GM18868 (cell line): ENCODE data around the gene GPR132.

ENCODE experiments used
- ATAC-seq: cut with Tn5 transposase; IDR thresholded peaks from one replicate; pipeline ENCODE4 v1.9.1; 2021; ENCODE audit warnings: mild to moderate bottlenecking, moderate library complexity; ENCODE audit not compliant: unreplicated experiment

GPR132 gene

DNA sequence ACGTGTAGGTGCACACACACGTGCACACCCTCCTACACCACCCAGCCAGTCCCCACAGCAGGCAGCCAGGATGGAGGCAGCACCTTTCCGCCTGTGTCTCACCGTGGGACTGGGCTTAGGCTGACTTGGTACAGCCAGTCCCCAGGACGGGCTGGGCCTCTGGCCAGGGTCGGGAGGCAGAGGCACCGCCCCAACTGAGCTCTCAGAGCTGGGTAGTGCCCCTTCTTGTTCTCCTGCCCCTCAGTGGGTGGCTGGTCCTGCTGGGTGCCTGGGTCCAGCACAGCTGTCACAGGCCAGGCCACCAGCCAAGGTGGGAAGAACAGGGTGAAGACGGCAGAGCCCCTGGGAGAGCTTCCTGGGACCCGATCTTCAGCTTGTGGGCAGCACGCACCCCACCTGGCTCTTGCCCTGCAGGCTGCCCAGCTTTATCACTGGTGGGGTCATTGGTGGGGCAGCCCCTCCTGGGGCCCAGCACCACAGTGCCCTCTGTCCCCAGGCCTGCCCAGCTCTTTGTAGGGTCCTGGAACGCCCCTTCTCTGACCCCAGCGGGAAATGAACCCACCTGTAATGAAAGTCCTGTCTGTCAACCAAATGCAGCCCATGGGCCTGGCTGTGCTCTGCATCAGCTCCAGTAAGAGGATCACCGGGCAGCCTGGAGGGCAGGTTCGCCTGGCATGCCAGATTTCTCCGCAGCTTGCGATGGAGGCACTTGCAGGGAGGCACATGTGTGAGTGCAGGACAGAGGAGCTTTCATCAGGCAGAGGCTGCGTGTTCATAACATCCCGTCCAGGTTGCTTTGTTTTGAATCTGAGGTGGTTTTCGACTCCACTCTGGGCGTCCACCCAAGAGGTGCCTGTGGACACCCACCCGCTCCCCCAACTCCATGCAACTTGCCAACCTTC is 59.0 kb downstream of the GPR132 start:
- ATAC-seq: no peak

DNA sequence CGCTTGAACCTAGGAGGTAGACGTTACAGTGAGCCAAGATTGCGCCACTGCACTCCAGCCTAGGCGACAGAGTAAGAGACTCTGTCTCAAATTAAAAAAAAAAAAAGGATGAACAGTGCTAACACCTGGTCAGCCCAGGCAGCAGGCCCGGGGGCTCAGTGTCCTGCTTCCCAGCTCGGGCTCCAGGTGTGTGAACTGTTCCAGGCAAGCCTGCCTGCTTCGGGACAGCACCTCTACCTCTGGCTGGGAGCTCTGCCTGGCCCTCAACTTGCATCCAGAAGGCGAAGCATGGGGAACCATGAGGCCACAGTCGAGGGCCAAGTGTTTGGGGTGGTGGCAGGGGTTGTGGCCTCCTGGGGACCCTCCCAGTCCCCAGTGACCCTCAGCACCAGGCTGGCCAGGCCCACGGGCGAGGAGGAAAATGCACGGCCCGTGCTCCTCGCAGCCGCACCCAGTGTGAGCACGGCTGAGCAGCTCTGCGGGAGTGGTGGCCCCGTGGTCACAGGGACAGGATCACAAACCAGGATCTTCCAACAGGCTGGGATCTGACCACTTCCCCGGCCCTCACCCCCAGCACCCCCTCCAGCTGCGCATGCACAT is 59.8 kb downstream of the GPR132 start:
- no peak for ATAC-seq
